Colonic mucosa (tissue), 4 donors: ENCODE data around the gene TTLL11. TPM values are rescaled to one million over a fixed set of nuclear protein-coding genes. Genes with fewer than 3 reads are reported as not detected.

Experiments
- DNase-seq: peaks from one replicate; pipeline ENCODE4 v3.0.0-alpha.2; 2020
- H3K27ac ChIP-seq: fragments of 200-600 bp; one replicate; pipeline ENCODE4 v1.8.0; 2021
- H3K27me3 ChIP-seq: fragments of 200-600 bp; one replicate; pipeline ENCODE4 v1.8.0; 2021
- H3K36me3 ChIP-seq: fragments of 200-600 bp; one replicate; pipeline ENCODE4 v1.8.0; 2021
- H3K4me1 ChIP-seq: fragments of 200-600 bp; one replicate; pipeline ENCODE4 v1.8.0; 2021; ENCODE audit warnings: mild to moderate bottlenecking
- H3K4me3 ChIP-seq: fragments of 200-600 bp; one replicate; pipeline ENCODE4 v1.8.0; 2021
- H3K9ac ChIP-seq, 2 donors: one replicate each; pipeline ENCODE4 v1.7.0; 2013; ENCODE audit warnings: control low read depth in 2 of 2, low read depth in 2 of 2, low read length in 2 of 2
- H3K9me3 ChIP-seq: fragments of 200-600 bp; one replicate; pipeline ENCODE4 v1.8.0; 2021
- CTCF ChIP-seq: fragments of 200-600 bp; IDR thresholded peaks from one replicate; pipeline ENCODE4 v1.8.0; 2022; ENCODE audit warnings: antibody characterized with exemption, mild to moderate bottlenecking
- intact Hi-C: fragments of 100-400 bp; cut with DNase I; formaldehyde crosslinking; loops from one replicate; pipeline ENCODE4 v1.14.1; 2022
- total RNA-seq, 2 donors: library from RNA; stranded (reverse); fragmentation: NEBNext Ultra II Directional in 1 of 2; extraction: Animal tissue kit (Norgen Biotek cat#: 25700) in 1 of 2; gene quantifications; one replicate each; pipeline ENCODE4 v1.2.1, GENCODE V29; 2021
- donor health status: healthy.
- donor health status: DM: no; HTN: no; CAD: no.
- donor health status: DM: no; HTN: no; CAD: no.

TTLL11 gene
- total RNA-seq, 2 donors from 2014 or later: 5.1 to 5.5 TPM

DNA sequence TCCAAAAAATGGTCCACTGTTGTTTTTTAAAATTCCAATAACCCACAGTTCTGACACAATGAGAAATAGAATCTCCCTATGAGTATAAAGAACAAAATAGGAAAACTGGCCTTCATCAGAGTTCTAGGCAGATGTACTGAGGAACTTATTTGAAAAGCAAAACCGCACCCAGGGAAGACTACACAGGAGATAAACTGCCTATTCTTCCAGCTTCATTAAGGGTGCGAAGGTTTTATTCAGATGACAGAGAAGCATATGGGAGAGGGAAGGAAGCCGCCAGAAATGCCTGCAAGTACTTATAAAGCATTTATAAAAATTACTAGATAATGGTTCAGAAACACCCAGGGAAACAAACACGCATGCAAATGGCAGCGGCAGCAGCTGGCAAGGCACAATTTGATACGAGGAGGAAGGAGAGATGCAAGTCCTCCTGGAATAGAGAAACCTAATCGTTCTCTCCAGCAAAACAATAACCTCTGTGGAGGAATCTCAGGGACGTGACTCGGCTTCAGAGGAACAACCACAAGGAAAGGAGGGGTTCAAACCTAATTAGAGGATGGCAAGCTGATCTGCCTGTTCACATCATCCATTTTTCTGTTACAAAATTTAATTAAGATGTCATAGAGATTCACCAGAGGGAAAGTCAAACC, 9.0 kb downstream of the TTLL11 start:
- Histone ChIP-seq H3K4me1 (no peaks in the 10 kb centered on the region), H3K9me3 (no peaks in the 10 kb centered on the region), H3K27ac (no peak overlapping the region), H3K27me3 (no peaks in the 10 kb centered on the region), H3K9ac (no peak overlapping the region), H3K36me3 (no peaks in the 10 kb centered on the region), H3K4me3 (no peak overlapping the region)
- DNase-seq: no peak
- intact Hi-C loops: no loop called here
- TF ChIP-seq CTCF: no peak

DNA sequence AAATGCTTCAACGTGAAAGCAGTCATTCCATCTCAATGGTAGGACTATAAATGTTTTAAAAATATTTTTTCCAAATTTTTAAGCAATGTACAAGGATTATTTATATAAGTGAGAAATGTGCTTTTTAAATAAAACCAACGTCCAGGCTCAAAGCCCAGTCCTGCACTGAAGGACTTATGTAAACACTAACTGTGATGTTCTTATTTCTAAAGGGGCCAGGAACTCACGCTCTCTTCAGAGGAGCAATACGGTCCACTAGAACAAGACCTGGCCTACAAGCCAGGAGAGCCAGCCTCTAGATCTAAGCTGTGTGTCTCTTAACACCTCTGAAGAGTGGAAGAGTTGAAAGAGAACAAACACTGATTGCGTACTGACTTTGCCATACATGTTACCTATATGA, 12.1 kb downstream of the TTLL11 start:
- Histone ChIP-seq H3K4me3 (no peak overlapping the region), H3K27me3 (no peaks in the 10 kb centered on the region), H3K9ac (no peak overlapping the region), H3K4me1 (no peaks in the 10 kb centered on the region), H3K36me3 (no peaks in the 10 kb centered on the region), H3K9me3 (no peaks in the 10 kb centered on the region), H3K27ac (no peak overlapping the region)
- intact Hi-C loops: no loop called here
- no peak for TF ChIP-seq CTCF
- no peak for DNase-seq

GRCh38 chr9:122078557-122078956, 14.6 kb downstream of the TTLL11 start:
- Histone ChIP-seq H3K27ac (no peak overlapping the region), H3K36me3 (no peaks in the 10 kb centered on the region), H3K9ac (no peak overlapping the region), H3K9me3 (no peaks in the 10 kb centered on the region), H3K4me1 (no peaks in the 10 kb centered on the region), H3K27me3 (no peaks in the 10 kb centered on the region), H3K4me3 (no peak overlapping the region)
- no peak for DNase-seq
- TF ChIP-seq CTCF: no peak
- intact Hi-C loops: no loop called here

DNA sequence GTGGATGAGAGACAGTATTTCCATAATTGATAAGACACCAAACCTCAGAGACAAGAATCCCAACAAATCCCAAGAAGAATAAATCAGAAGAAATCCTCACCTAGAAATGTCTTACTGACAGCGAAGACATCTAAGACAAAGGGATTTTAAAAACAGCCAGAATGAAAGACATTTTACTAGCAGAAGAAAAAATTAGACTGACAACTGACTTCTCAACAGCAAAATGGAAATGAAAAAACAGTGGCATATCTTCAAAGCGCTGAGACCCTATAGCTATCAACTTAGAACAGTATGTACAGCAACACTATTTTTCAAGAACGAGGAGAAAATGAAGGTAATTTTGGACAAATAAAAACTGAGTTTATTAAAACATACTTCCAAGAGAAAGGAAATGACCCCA, 16.3 kb downstream of the TTLL11 start:
- intact Hi-C loops: no loop called here
- TF ChIP-seq CTCF: no peak
- no peak overlapping the region for H3K4me3 ChIP-seq
- DNase-seq: no peak
- no peak overlapping the region for H3K27ac ChIP-seq
- H3K4me1 ChIP-seq: no peaks in the 10 kb centered on the region
- H3K27me3 ChIP-seq: no peaks in the 10 kb centered on the region
- H3K9ac ChIP-seq: no peak overlapping the region
- no peaks in the 10 kb centered on the region for H3K9me3 ChIP-seq
- no peaks in the 10 kb centered on the region for H3K36me3 ChIP-seq

- H3K4me3 ChIP-seq: no peak overlapping the region
- peak overlapping the region; percentile 53 for H3K27ac ChIP-seq
- no peak overlapping the region for H3K9ac ChIP-seq
- no peak for TF ChIP-seq CTCF
- intact Hi-C loops: no loop called here
- DNase-seq: no peak
- H3K27me3 ChIP-seq: no peaks in the 10 kb centered on the region
- H3K9me3 ChIP-seq: no peaks in the 10 kb centered on the region
- H3K4me1 ChIP-seq: no peaks in the 10 kb centered on the region
- no peaks in the 10 kb centered on the region for H3K36me3 ChIP-seq
Observed at GRCh38 chr9:122076117-122076516, 17.0 kb downstream of the TTLL11 start.
